B cell (primary cell): Measurements from ENCODE around the gene PIK3R4. TPM values are rescaled to one million over a fixed set of nuclear protein-coding genes. Genes with fewer than 3 reads are reported as not detected.

Experiments used
- ATAC-seq: fragments of 200-7000 bp; cut with Tn5 transposase; one replicate; pipeline ENCODE4 v1.10.0; 2021; ENCODE audit warnings: low read depth, mild to moderate bottlenecking, moderate number of reproducible peaks, moderate library complexity
- CTCF ChIA-PET: fragments of 350-600 bp; sonication (Branson Sonifier 250); formaldehyde crosslinking; loops from one replicate; lab custom pipeline; 2021; ENCODE audit warnings: antibody characterized with exemption, inconsistent platforms; lab: Charles Lee
- POLR2A ChIA-PET: fragments of 350-600 bp; sonication (Branson Sonifier 250); formaldehyde crosslinking; loops from one replicate; lab custom pipeline; 2021; ENCODE audit warnings: antibody characterized with exemption; lab: Charles Lee
- DNase-seq: peaks from one replicate; pipeline ENCODE4 v3.0.0; 2013
- H2AFZ ChIP-seq: 2 replicates; pipeline ENCODE4 v1.6.1; 2012; ENCODE audit warnings: mild to moderate bottlenecking, low read depth, low read length; ENCODE audit not compliant: insufficient read depth, poor library complexity, severe bottlenecking
- H3K27ac ChIP-seq, 2 donors: 1 replicate in 1 of 2; 2 replicates in 1 of 2; pipeline ENCODE4 v1.5.1; 2012 to 2013; ENCODE audit warnings: low read length in 2 of 2, mild to moderate bottlenecking in 2 of 2, moderate library complexity in 1 of 2
- H3K27me3 ChIP-seq, 4 experiments: fragments of 200-600 bp in 1 of 4; sonication (generic) in 1 of 4; replicated peaks in 1 of 4; 1 replicate in 2 of 4; 2 replicates in 2 of 4; pipeline versions ENCODE4 v1.6.1 to v1.7.0; 2013 to 2016; ENCODE audit warnings: low read length in 3 of 4, mild to moderate bottlenecking in 2 of 4, mixed read lengths in 1 of 4, moderate library complexity in 1 of 4; ENCODE audit not compliant: insufficient read depth in 4 of 4, control insufficient read depth in 3 of 4; ENCODE audit errors: control extremely low read depth in 1 of 4
- H3K36me3 ChIP-seq, 2 experiments: replicated peaks in 1 of 2; 1 replicate in 1 of 2; 2 replicates in 1 of 2; pipeline versions ENCODE4 v1.6.1 to v1.7.1; 2013; ENCODE audit warnings: low read length in 1 of 2; ENCODE audit not compliant: insufficient read depth in 2 of 2, control insufficient read depth in 1 of 2; ENCODE audit errors: control extremely low read depth in 1 of 2, extremely low read depth in 1 of 2
- H3K4me1 ChIP-seq, 2 donors: fragments of 200-600 bp in 1 of 2; sonication (generic) in 1 of 2; 1 replicate in 1 of 2; 2 replicates in 1 of 2; pipeline versions ENCODE4 v1.5.1 to v1.6.1; 2013 to 2017; ENCODE audit warnings: low read length in 2 of 2; ENCODE audit not compliant: control insufficient read depth in 2 of 2, insufficient read depth in 2 of 2
- H3K4me2 ChIP-seq: replicated peaks from 2 replicates; pipeline ENCODE3; 2012; ENCODE audit warnings: mild to moderate bottlenecking, low read depth, low read length; ENCODE audit not compliant: poor library complexity, severe bottlenecking
- H3K4me3 ChIP-seq, 5 experiments: fragments of 200-600 bp in 1 of 5; sonication (generic) in 1 of 5; 1 replicate in 3 of 5; 2 replicates in 2 of 5; pipeline versions ENCODE4 v1.5.1 to v1.7.0; 2011 to 2016; ENCODE audit warnings: low read length in 4 of 5, mild to moderate bottlenecking in 4 of 5, low read depth in 2 of 5, control low read depth in 1 of 5, moderate library complexity in 1 of 5; ENCODE audit not compliant: insufficient read depth in 1 of 5; ENCODE audit errors: control extremely low read depth in 1 of 5, extremely low read depth in 1 of 5
- H3K79me2 ChIP-seq: fragments of 200-600 bp; sonication (generic); one replicate; pipeline ENCODE4 v1.6.0; 2016; ENCODE audit warnings: low read length; ENCODE audit not compliant: control insufficient read depth, insufficient read depth
- H3K9ac ChIP-seq: fragments of 200-600 bp; sonication (generic); 2 replicates; pipeline ENCODE4 v1.6.1; 2017; ENCODE audit warnings: mild to moderate bottlenecking, low read length, moderate library complexity
- H3K9me3 ChIP-seq, 3 donors: one replicate each; pipeline versions ENCODE4 v1.6.1 to v1.7.1; 2013; ENCODE audit warnings: low read length in 2 of 3; ENCODE audit not compliant: control insufficient read depth in 2 of 3, insufficient read depth in 1 of 3; ENCODE audit errors: control extremely low read depth in 1 of 3
- H4K20me1 ChIP-seq: 2 replicates; pipeline ENCODE4 v1.6.0; 2012; ENCODE audit warnings: mild to moderate bottlenecking, low read length; ENCODE audit not compliant: insufficient read depth, control insufficient read depth, poor library complexity, severe bottlenecking
- H3K27ac Mint-ChIP-seq: one replicate; pipeline ENCODE4 v1.8.0; 2021; ENCODE audit warnings: mixed read lengths
- H3K27me3 Mint-ChIP-seq: one replicate; pipeline ENCODE4 v1.8.0; 2021; ENCODE audit warnings: mixed read lengths
- H3K4me1 Mint-ChIP-seq: one replicate; pipeline ENCODE4 v1.8.0; 2021; ENCODE audit warnings: mixed read lengths
- H3K4me3 Mint-ChIP-seq: one replicate; pipeline ENCODE4 v1.8.0; 2021; ENCODE audit warnings: mixed read lengths
- H3K9me3 Mint-ChIP-seq: one replicate; pipeline ENCODE4 v1.8.0; 2022; ENCODE audit warnings: mixed read lengths; ENCODE audit not compliant: insufficient read depth
- CTCF ChIP-seq: fragments of 200-600 bp; IDR thresholded peaks from one replicate; pipeline ENCODE4 v1.8.0; 2022; ENCODE audit warnings: antibody characterized with exemption, mild to moderate bottlenecking
- EZH2 ChIP-seq: IDR thresholded peaks from 2 replicates; pipeline ENCODE4 v1.6.1; 2012; ENCODE audit warnings: borderline replicate concordance, low read depth, mild to moderate bottlenecking, moderate library complexity, low read length; ENCODE audit not compliant: insufficient read depth, poor library complexity, severe bottlenecking
- WGBS: methylation state at CpG from one replicate; pipeline ENCODE4 v1.1.5; 2013; ENCODE audit warnings: missing lambda C conversion rate; ENCODE audit not compliant: insufficient coverage; 5-methylcytosine and 5-hydroxymethylcytosine counted together
- intact Hi-C: fragments of 100-400 bp; cut with micrococcal nuclease; formaldehyde crosslinking; loops from one replicate; pipeline ENCODE4 v1.10.0; 2022
- polyA plus RNA-seq: library from polyadenylated mRNA; depleted of rRNA; stranded (reverse); fragments of >200 nt; gene quantifications from 2 replicates; pipeline ENCODE4 v1.2.3, GENCODE V29; 2012
- total RNA-seq, 2 donors: library from RNA; stranded (reverse); fragments of 120-200 nt in 1 of 2; gene quantifications; 1 replicate in 1 of 2; 2 replicates in 1 of 2; pipeline versions ENCODE4 v1.2.3 to v1.2.4, GENCODE V29; 2013 to 2022

The PIK3R4 gene
- total and polyA plus RNA-seq, 2 donors (not counting 1 experiment from before 2014, with no cell fraction given), result 23.9 to 27.1 TPM

GRCh38 chr3:130715616-130716015 is 31.0 kb downstream of the PIK3R4 start:
- TF ChIP-seq CTCF, result no peak
- no peak for TF ChIP-seq EZH2
- Histone ChIP-seq H4K20me1 (no peaks in the 10 kb centered on the region), H3K27ac (no peak overlapping the region), H3K4me1 (no peaks in the 10 kb centered on the region), H3K4me3 (no peak overlapping the region), H3K36me3 (peaks cover 14 to 30% of the 10 kb centered on the region in 2 experiments), H3K9me3 (no peaks in the 10 kb centered on the region), H3K79me2 (no peaks in the 10 kb centered on the region), H3K27me3 (no peaks in the 10 kb centered on the region), H3K9ac (no peak overlapping the region), H2AFZ (no peak overlapping the region), H3K4me2 (no peak overlapping the region)
- ChIA-PET CTCF (no interaction called here), POLR2A (no interaction called here)
- no peaks in the 10 kb centered on the region for H3K4me1 Mint-ChIP-seq
- ATAC-seq, result no peak
- no peaks in the 10 kb centered on the region for H3K9me3 Mint-ChIP-seq
- intact Hi-C loops, result no loop called here
- no CpG with 5 or more reads among the region's 1 CpG for WGBS
- H3K27me3 Mint-ChIP-seq, result no peaks in the 10 kb centered on the region
- no peak overlapping the region for H3K4me3 Mint-ChIP-seq
- DNase-seq, result no peak
- no peak overlapping the region for H3K27ac Mint-ChIP-seq

GRCh38 chr3:130712718-130713423 is 33.8 kb downstream of the PIK3R4 start:
- Histone ChIP-seq H2AFZ (no peak overlapping the region), H3K36me3 (peaks cover 16 to 20% of the 10 kb centered on the region in 2 experiments), H3K27ac (no peak overlapping the region), H4K20me1 (no peaks in the 10 kb centered on the region), H3K27me3 (no peaks in the 10 kb centered on the region), H3K79me2 (no peaks in the 10 kb centered on the region), H3K4me3 (no peak overlapping the region), H3K9ac (no peak overlapping the region), H3K9me3 (no peaks in the 10 kb centered on the region), H3K4me1 (no peaks in the 10 kb centered on the region), H3K4me2 (no peak overlapping the region)
- no peaks in the 10 kb centered on the region for H3K4me1 Mint-ChIP-seq
- DNase-seq (no peak), ATAC-seq (no peak)
- CTCF ChIA-PET, result no interaction called here
- 100% methylated on average over 1 of the region's 3 CpGs for WGBS
- no peak for TF ChIP-seq EZH2
- TF ChIP-seq CTCF, result no peak
- POLR2A ChIA-PET, result no interaction called here
- H3K4me3 Mint-ChIP-seq, result no peak overlapping the region
- intact Hi-C loops, result no loop called here
- H3K27ac Mint-ChIP-seq, result no peak overlapping the region
- no peaks in the 10 kb centered on the region for H3K9me3 Mint-ChIP-seq
- H3K27me3 Mint-ChIP-seq, result no peaks in the 10 kb centered on the region
